Measurements from ENCODE around the gene PRKAG2. TPM values are rescaled to one million over a fixed set of nuclear protein-coding genes. Genes with fewer than 3 reads are reported as not detected.
A peak's percentile ranks its signal among the peaks of the same experiment; 100 is the strongest.

The PRKAG2 gene
- total and polyA plus RNA-seq, 2 of the 13 experiments (the other 11 are each of a cell fraction or from before 2014, with no cell fraction given), result 0.90 to 1.3 TPM

DNA sequence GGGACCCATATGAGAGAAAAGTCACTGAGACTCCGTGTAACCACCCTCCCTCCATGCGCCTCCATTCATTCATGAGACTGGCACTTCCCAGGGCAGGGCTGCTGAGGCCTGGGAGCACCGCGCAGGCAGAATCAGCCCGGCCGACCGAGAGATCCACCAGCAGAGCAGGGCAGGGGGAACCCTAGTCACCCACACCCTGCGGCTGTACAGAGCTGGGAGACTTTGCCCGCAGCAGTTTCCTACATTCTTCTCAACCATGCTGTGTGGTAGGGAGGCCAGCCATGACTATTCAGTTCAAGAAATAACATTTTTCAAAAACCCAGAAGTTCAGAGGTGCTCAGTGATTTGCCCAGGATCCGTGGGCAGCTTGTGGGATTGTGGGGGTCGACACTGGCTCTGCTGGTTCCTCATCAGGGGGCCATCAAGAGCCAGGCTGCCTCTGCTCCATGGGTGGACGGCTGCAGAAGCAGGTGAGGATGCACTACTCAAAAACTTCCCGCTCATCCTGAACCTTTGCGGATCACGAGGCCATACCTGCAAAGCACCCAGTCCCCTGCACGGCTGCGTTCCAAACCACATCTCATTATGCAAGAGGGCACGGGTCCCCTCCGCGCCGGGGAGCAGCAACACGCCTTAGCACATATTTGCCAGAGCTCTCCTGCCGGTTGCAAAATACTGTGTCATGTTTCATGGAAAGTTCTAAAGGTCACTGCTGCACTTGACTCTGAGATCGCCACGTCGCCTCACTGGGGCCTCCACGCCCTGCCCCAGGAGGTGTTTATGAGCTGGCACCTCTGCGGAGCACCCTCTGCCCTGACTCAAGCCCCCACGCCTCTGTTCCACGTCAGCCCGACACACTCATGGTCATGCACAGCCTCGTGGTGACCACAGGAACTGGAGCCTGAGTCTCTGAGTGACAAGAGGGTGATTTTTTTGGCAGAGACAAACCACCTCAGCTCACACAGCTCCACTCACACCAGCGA, 132.0 kb downstream of the PRKAG2 start (continued):
- TF ChIP-seq, protein P1, sequence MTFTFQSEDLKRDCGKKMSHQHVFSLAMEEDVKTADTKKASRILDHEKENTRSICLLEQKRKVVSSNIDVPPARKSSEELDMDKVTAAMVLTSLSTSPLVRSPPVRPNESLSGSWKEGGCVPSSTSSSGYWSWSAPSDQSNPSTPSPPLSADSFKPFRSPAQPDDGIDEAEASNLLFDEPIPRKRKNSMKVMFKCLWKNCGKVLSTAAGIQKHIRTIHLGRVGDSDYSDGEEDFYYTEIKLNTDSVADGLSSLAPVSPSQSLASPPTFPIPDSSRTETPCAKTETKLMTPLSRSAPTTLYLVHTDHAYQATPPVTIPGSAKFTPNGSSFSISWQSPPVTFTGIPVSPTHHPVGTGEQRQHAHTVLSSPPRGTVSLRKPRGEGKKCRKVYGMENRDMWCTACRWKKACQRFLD (CRISPR knock-in tag; IDR thresholded peaks at IDR 0.05; ENCODE audit: borderline replicate concordance), result no peak
- TF ChIP-seq, protein P2, sequence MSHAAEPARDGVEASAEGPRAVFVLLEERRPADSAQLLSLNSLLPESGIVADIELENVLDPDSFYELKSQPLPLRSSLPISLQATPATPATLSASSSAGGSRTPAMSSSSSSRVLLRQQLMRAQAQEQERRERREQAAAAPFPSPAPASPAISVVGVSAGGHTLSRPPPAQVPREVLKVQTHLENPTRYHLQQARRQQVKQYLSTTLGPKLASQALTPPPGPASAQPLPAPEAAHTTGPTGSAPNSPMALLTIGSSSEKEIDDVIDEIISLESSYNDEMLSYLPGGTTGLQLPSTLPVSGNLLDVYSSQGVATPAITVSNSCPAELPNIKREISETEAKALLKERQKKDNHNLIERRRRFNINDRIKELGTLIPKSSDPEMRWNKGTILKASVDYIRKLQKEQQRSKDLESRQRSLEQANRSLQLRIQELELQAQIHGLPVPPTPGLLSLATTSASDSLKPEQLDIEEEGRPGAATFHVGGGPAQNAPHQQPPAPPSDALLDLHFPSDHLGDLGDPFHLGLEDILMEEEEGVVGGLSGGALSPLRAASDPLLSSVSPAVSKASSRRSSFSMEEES (CRISPR knock-in tag; IDR thresholded peaks at IDR 0.05), result peak; percentile 94
- TF ChIP-seq ZNF251 (CRISPR knock-in tag; IDR thresholded peaks at IDR 0.05) (no peak), ZNF333 (CRISPR knock-in tag; IDR thresholded peaks at IDR 0.05; ENCODE audit: borderline replicate concordance) (no peak), ZBTB20 (CRISPR knock-in tag; IDR thresholded peaks at IDR 0.05; ENCODE audit: borderline replicate concordance, low read depth) (peak; percentile 32; the same call in 1 of the 2 replicates), SOX13 (IDR thresholded peaks at IDR 0.05) (peak; percentile 46; the same call in 1 of the 2 replicates), SOX13 (CRISPR knock-in tag; conservative IDR thresholded peaks at IDR 0.05 in 1 of 2, IDR thresholded peaks at IDR 0.05 in 1 of 2) (peak in 1 of 2 experiments; percentile 83; a peak in 2 of 4 replicates), GPN1 (CRISPR knock-in tag; IDR thresholded peaks at IDR 0.05; ENCODE audit: borderline replicate concordance) (no peak), ZNF781 (CRISPR knock-in tag; IDR thresholded peaks at IDR 0.05; ENCODE audit: borderline replicate concordance, not compliant biosample characterization) (peak; percentile 68), SIX4 (CRISPR knock-in tag; IDR thresholded peaks at IDR 0.05) (peak; percentile 99), TRIM24 (CRISPR knock-in tag; IDR thresholded peaks at IDR 0.05) (peak; percentile 91), ZNF256 (CRISPR knock-in tag; conservative IDR thresholded peaks at IDR 0.05) (no peak), ZIK1 (CRISPR knock-in tag; IDR thresholded peaks at IDR 0.05; ENCODE audit: borderline replicate concordance, low read depth) (no peak), FOXA1 (IDR thresholded peaks at IDR 0.05) (no peak), FOXA1 (CRISPR knock-in tag; IDR thresholded peaks at IDR 0.05) (peak; percentile 71), ZNF329 (CRISPR knock-in tag; IDR thresholded peaks at IDR 0.05; ENCODE audit: low read depth) (peak; percentile 45; the same call in 1 of the 2 replicates), ZNF33A (CRISPR knock-in tag; IDR thresholded peaks at IDR 0.05; ENCODE audit: borderline replicate concordance) (0 out of 2 replicates have a peak, but pooled peaks have one; percentile 13), SMYD3 (CRISPR knock-in tag; IDR thresholded peaks at IDR 0.05) (0 out of 2 replicates have a peak, but pooled peaks have one; percentile 59), ZNF431 (CRISPR knock-in tag; IDR thresholded peaks at IDR 0.05; ENCODE audit: borderline replicate concordance, low read depth) (peak; percentile 95; the same call in 1 of the 2 replicates), RCOR2 (CRISPR knock-in tag; IDR thresholded peaks at IDR 0.05) (0 out of 2 replicates have a peak, but pooled peaks have one; percentile 63), RORA (CRISPR knock-in tag; IDR thresholded peaks at IDR 0.05) (no peak)
- TF ChIP-seq, protein P3, sequence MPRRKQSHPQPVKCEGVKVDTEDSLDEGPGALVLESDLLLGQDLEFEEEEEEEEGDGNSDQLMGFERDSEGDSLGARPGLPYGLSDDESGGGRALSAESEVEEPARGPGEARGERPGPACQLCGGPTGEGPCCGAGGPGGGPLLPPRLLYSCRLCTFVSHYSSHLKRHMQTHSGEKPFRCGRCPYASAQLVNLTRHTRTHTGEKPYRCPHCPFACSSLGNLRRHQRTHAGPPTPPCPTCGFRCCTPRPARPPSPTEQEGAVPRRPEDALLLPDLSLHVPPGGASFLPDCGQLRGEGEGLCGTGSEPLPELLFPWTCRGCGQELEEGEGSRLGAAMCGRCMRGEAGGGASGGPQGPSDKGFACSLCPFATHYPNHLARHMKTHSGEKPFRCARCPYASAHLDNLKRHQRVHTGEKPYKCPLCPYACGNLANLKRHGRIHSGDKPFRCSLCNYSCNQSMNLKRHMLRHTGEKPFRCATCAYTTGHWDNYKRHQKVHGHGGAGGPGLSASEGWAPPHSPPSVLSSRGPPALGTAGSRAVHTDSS (CRISPR knock-in tag; conservative IDR thresholded peaks at IDR 0.05), result no peak
- TF ChIP-seq, protein P4, sequence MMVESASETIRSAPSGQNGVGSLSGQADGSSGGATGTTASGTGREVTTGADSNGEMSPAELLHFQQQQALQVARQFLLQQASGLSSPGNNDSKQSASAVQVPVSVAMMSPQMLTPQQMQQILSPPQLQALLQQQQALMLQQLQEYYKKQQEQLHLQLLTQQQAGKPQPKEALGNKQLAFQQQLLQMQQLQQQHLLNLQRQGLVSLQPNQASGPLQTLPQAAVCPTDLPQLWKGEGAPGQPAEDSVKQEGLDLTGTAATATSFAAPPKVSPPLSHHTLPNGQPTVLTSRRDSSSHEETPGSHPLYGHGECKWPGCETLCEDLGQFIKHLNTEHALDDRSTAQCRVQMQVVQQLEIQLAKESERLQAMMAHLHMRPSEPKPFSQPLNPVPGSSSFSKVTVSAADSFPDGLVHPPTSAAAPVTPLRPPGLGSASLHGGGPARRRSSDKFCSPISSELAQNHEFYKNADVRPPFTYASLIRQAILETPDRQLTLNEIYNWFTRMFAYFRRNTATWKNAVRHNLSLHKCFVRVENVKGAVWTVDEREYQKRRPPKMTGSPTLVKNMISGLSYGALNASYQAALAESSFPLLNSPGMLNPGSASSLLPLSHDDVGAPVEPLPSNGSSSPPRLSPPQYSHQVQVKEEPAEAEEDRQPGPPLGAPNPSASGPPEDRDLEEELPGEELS (CRISPR knock-in tag; IDR thresholded peaks at IDR 0.05), result peak; percentile 74
